A673 (cell line): ENCODE results near the gene HVCN1. TPM values are rescaled to one million over a fixed set of nuclear protein-coding genes. Genes with fewer than 3 reads are reported as not detected.
A peak's percentile ranks its signal among the peaks of the same experiment; 100 is the strongest.

ENCODE experiments used
- BruUV-seq: library from RNA; stranded (reverse); fragments of 400-500 nt; replicated peaks from 2 replicates; lab custom pipeline; 2021; lab: Mats Ljungman, UMichigan
- CTCF ChIA-PET: fragments of 300-600 bp; sonication (Branson Sonifier 250); formaldehyde crosslinking; loops from one replicate; lab custom pipeline; 2022; ENCODE audit warnings: antibody characterized with exemption; lab: Charles Lee
- POLR2A ChIA-PET: fragments of 300-600 bp; sonication (Branson Sonifier 250); formaldehyde crosslinking; loops from one replicate; lab custom pipeline; 2022; ENCODE audit warnings: antibody characterized with exemption; ENCODE audit not compliant: low non-redundant PET; lab: Charles Lee
- DNase-seq: peaks from one replicate; pipeline ENCODE4 v3.0.0-alpha.2; 2015; ENCODE audit warnings: low spot score
- H3K27ac ChIP-seq: fragments of 200-600 bp; sonication (generic); 2 replicates; pipeline ENCODE4 v1.5.1; 2016; ENCODE audit warnings: mixed run types, low read depth, mild to moderate bottlenecking, mixed read lengths, antibody characterized with exemption, low read length; ENCODE audit not compliant: poor library complexity, severe bottlenecking
- H3K27me3 ChIP-seq: fragments of 200-600 bp; sonication (generic); replicated peaks from 2 replicates; pipeline ENCODE4 v1.6.1; 2017; ENCODE audit warnings: mixed run types, low read depth, mild to moderate bottlenecking, mixed read lengths, antibody characterized with exemption, low read length; ENCODE audit not compliant: insufficient read depth, poor library complexity
- H3K36me3 ChIP-seq: fragments of 200-600 bp; sonication (generic); 2 replicates; pipeline ENCODE4 v1.6.1; 2016; ENCODE audit warnings: mixed run types, mild to moderate bottlenecking, mixed read lengths, antibody characterized with exemption, low read length; ENCODE audit not compliant: insufficient read depth, poor library complexity, severe bottlenecking
- H3K4me1 ChIP-seq: fragments of 200-600 bp; sonication (generic); 2 replicates; pipeline ENCODE4 v1.6.1; 2017; ENCODE audit warnings: mixed run types, mild to moderate bottlenecking, mixed read lengths, antibody characterized with exemption, low read length; ENCODE audit not compliant: insufficient read depth, poor library complexity, severe bottlenecking
- H3K4me3 ChIP-seq: fragments of 200-600 bp; sonication (generic); 2 replicates; pipeline ENCODE4 v1.5.1; 2016; ENCODE audit warnings: low read depth, mixed run types, mild to moderate bottlenecking, mixed read lengths, low read length; ENCODE audit not compliant: poor library complexity, severe bottlenecking
- H3K9me3 ChIP-seq: fragments of 200-600 bp; sonication (generic); 2 replicates; pipeline ENCODE4 v1.6.1; 2016; ENCODE audit warnings: mixed run types, low read depth, mild to moderate bottlenecking, mixed read lengths, antibody characterized with exemption, low read length; ENCODE audit not compliant: poor library complexity, severe bottlenecking
- CTCF ChIP-seq: fragments of 300-800, 200-600 bp; sonication (generic); conservative IDR thresholded peaks from 2 replicates; pipeline ENCODE4 v1.5.1; 2017; ENCODE audit warnings: low read depth, mild to moderate bottlenecking, antibody characterized with exemption, low read length, moderate library complexity, mixed read lengths
- EZH2 ChIP-seq: fragments of 200-600 bp; sonication (generic); IDR thresholded peaks from 2 replicates; pipeline ENCODE4 v1.6.1; 2017; ENCODE audit warnings: borderline replicate concordance, low read depth, mild to moderate bottlenecking, mixed read lengths, antibody characterized with exemption, low read length; ENCODE audit not compliant: poor library complexity, severe bottlenecking
- intact Hi-C: fragments of 100-400 bp; cut with micrococcal nuclease; formaldehyde crosslinking; loops from one replicate; pipeline ENCODE4 v1.10.0; 2022; ENCODE audit not compliant: unreplicated experiment
- total RNA-seq: library from RNA; stranded (reverse); gene quantifications from 2 replicates; pipeline ENCODE4 v1.2.3, GENCODE V29; 2021

HVCN1 gene
- total RNA-seq, 1 experiment from 2014 or later: 1.1 TPM

- no peak for DNase-seq
- no TSS peak for BruUV-seq
- H3K36me3 ChIP-seq: no peaks in the 10 kb centered on the region
- intact Hi-C loops: no loop called here
- no peaks in the 10 kb centered on the region for H3K9me3 ChIP-seq
- H3K4me3 ChIP-seq: no peak overlapping the region
- no peaks in the 10 kb centered on the region for H3K4me1 ChIP-seq
- no peaks in the 10 kb centered on the region for H3K27me3 ChIP-seq
- no peak for TF ChIP-seq CTCF
- no peak for TF ChIP-seq EZH2
- ChIA-PET CTCF (interaction anchor here (0.5 to 0.7 kb wide), 2 partner anchors 123 to 190 kb away, joined by 3 to 8 read pairs; no protein-coding TSS in a partner anchor), POLR2A (no interaction called here)
- H3K27ac ChIP-seq: no peak overlapping the region
Observed at GRCh38 chr12:110704231-110704630, 15.3 kb upstream of the HVCN1 start.

- no peak for DNase-seq
- TF ChIP-seq CTCF: no peak
- TF ChIP-seq EZH2: no peak
- Histone ChIP-seq H3K27ac (no peak overlapping the region), H3K4me1 (no peaks in the 10 kb centered on the region), H3K9me3 (no peaks in the 10 kb centered on the region), H3K27me3 (no peaks in the 10 kb centered on the region), H3K36me3 (no peaks in the 10 kb centered on the region), H3K4me3 (no peak overlapping the region)
- POLR2A ChIA-PET: no interaction called here
- CTCF ChIA-PET: interaction anchor here (0.5 kb wide), 1 partner anchor 98 kb away, joined by 8 read pairs; no protein-coding TSS in a partner anchor
- intact Hi-C loops: no loop called here
- BruUV-seq: no TSS peak
Observed at GRCh38 chr12:110702081-110702480, 13.2 kb upstream of the HVCN1 start.

GRCh38 chr12:110699591-110700445 lies 10.9 kb upstream of the HVCN1 start:
- no peak overlapping the region for H3K4me3 ChIP-seq
- H3K36me3 ChIP-seq: no peaks in the 10 kb centered on the region
- no peak for DNase-seq
- no peaks in the 10 kb centered on the region for H3K27me3 ChIP-seq
- TF ChIP-seq CTCF (peak; percentile 26), EZH2 (no peak)
- ChIA-PET CTCF (no interaction called here), POLR2A (no interaction called here)
- intact Hi-C loops: loop anchor here (10.0 kb wide), 1 partner anchor 85 kb away; the partner anchor contains the start of gene TCTN1
- BruUV-seq: no TSS peak
- H3K27ac ChIP-seq: no peak overlapping the region
- no peaks in the 10 kb centered on the region for H3K9me3 ChIP-seq
- no peaks in the 10 kb centered on the region for H3K4me1 ChIP-seq
